Panc1 (cell line): Measurements from ENCODE around the gene PRICKLE3. TPM values are rescaled to one million over a fixed set of nuclear protein-coding genes. Genes with fewer than 3 reads are reported as not detected.

Experiments
- ATAC-seq: fragments of 200-7000 bp; cut with Tn5 transposase; 2 replicates; pipeline ENCODE4 v1.9.1; 2020; ENCODE audit warnings: mild to moderate bottlenecking, moderate library complexity
- BruUV-seq: library from RNA; stranded (reverse); fragments of 400-500 nt; replicated peaks from 2 replicates; lab custom pipeline; 2021; lab: Mats Ljungman, UMichigan
- CTCF ChIA-PET: fragments of 300-600 bp; sonication (Branson Sonifier 250); formaldehyde crosslinking; loops from one replicate; lab custom pipeline; 2022; ENCODE audit warnings: antibody characterized with exemption; lab: Charles Lee
- POLR2A ChIA-PET: fragments of 300-600 bp; sonication (Branson Sonifier 250); formaldehyde crosslinking; loops from one replicate; lab custom pipeline; 2022; ENCODE audit warnings: antibody characterized with exemption; lab: Charles Lee
- DNase-seq: peaks from one replicate; pipeline ENCODE4 v3.0.0-alpha.2; 2010; ENCODE audit warnings: low read depth, low spot score
- H3K27ac ChIP-seq: 2 replicates; pipeline ENCODE4 v1.5.1; 2011; ENCODE audit warnings: mild to moderate bottlenecking, low read length, inconsistent platforms
- H3K27me3 ChIP-seq: fragments of 200-500 bp; sonication (Bioruptor generic); 2 replicates; pipeline ENCODE4 v1.6.0; 2014; ENCODE audit warnings: low read length, inconsistent platforms; ENCODE audit not compliant: control insufficient read depth, insufficient read depth
- H3K36me3 ChIP-seq: fragments of 200-500 bp; sonication (Bioruptor generic); 2 replicates; pipeline ENCODE4 v1.5.1; 2014; ENCODE audit warnings: inconsistent platforms, mild to moderate bottlenecking, low read length, moderate library complexity; ENCODE audit not compliant: control insufficient read depth, insufficient read depth
- H3K4me1 ChIP-seq: 2 replicates; pipeline ENCODE4 v1.5.1; 2011; ENCODE audit warnings: inconsistent platforms, mild to moderate bottlenecking, low read length, moderate library complexity; ENCODE audit not compliant: control insufficient read depth, insufficient read depth
- H3K4me3 ChIP-seq, 2 experiments: 2 replicates each; pipeline ENCODE4 v1.5.1; 2011 to 2012; ENCODE audit warnings: low read depth in 2 of 2, low read length in 2 of 2, mild to moderate bottlenecking in 2 of 2, inconsistent platforms in 1 of 2, moderate library complexity in 1 of 2
- H3K9me3 ChIP-seq: fragments of 200-500 bp; sonication (Bioruptor generic); 2 replicates; pipeline ENCODE4 v1.5.1; 2014; ENCODE audit warnings: low read depth, mild to moderate bottlenecking, inconsistent platforms, low read length, moderate library complexity; ENCODE audit not compliant: control insufficient read depth, insufficient read depth
- POLR2AphosphoS5 ChIP-seq: IDR thresholded peaks from 2 replicates; pipeline ENCODE4 v1.6.1; 2012; ENCODE audit warnings: mild to moderate bottlenecking, low read depth, low read length, moderate library complexity
- SIN3A ChIP-seq: IDR thresholded peaks from 2 replicates; pipeline ENCODE4 v1.6.1; 2012; ENCODE audit warnings: low read depth, mild to moderate bottlenecking, low read length, moderate library complexity, borderline replicate concordance; ENCODE audit not compliant: insufficient read depth
- TCF7L2 ChIP-seq: IDR thresholded peaks from 2 replicates; pipeline ENCODE4 v1.6.1; 2011; ENCODE audit warnings: mild to moderate bottlenecking, low read depth, low read length, inconsistent platforms
- in situ Hi-C: cut with HindIII; loops from 2 replicates; pipeline ENCODE4 v1.10.0; 2016; ENCODE audit warnings: low sequenced_read_pairs, low pct_unique_long_range_greater_than_20kb
- intact Hi-C: fragments of 100-400 bp; cut with micrococcal nuclease; formaldehyde crosslinking; loops from one replicate; pipeline ENCODE4 v1.10.0; 2022; ENCODE audit not compliant: unreplicated experiment
- total RNA-seq: library from RNA; stranded (reverse); gene quantifications from one replicate; pipeline ENCODE4 v1.2.1, GENCODE V29; 2021; ENCODE audit not compliant: unreplicated experiment
- TF ChIP-seq, protein P1 (sequence below), 2 experiments: IDR thresholded peaks; 2 replicates each; pipeline ENCODE4 v1.6.1; 2011 to 2012; ENCODE audit warnings: low read depth in 2 of 2, control low read depth in 1 of 2, low read length in 1 of 2, mild to moderate bottlenecking in 1 of 2, moderate library complexity in 1 of 2; ENCODE audit not compliant: insufficient read depth in 1 of 2
- TF ChIP-seq, protein P2 (sequence below): fragments of 450-650 bp; IDR thresholded peaks from 2 replicates; pipeline ENCODE4 v1.5.1; 2017; ENCODE audit warnings: mild to moderate bottlenecking

Gene PRICKLE3
- total RNA-seq, 1 experiment from 2014 or later, result 40.1 TPM

DNA sequence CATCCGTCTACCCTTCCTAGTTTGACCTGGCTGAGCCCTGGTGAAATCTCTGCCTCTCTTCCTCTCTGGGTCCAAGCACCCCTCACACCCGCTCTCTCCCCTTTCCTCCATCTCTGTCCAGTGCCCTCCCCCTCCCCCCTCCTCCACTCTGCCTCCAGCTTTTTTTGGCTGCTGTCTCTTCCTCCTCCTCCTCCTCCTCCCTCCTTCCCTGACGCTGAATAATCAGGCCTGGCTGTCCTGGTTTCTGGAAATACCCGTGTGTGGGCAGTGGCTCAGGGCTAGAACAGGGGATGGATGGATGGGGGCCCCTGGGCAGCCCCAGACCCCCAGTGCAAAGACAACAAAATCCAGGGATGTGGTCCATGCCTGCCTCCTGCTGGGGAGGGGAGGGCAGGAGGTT lies 18.5 kb upstream of the PRICKLE3 start:
- intact Hi-C loops, result no loop called here
- CTCF ChIA-PET, result no interaction called here

DNA sequence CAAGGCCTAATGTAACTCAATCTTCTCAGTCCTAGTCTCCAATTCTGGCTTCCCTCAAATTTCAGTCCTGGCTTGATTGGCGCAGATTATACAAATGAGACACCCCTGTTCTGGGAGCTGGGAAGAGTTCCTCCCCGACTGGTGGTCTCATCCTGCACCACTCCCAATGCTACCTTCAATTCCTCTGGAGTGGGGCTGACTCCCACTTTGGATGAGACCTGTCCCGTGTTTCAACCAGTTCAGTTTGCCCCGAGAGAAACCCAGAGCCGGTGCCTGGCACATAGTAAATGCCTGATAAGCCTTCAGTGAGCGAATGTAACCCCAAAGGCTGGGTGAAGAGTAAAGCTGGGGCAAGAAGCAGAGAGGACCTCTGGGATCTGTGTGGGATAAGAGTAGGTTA lies 17.8 kb upstream of the PRICKLE3 start:
- DNase-seq (no peak), ATAC-seq (no peak)
- Histone ChIP-seq H3K4me3 (no peak overlapping the region), H3K27ac (no peak overlapping the region), H3K4me1 (peaks cover 3% of the 10 kb centered on the region; the same call in 1 of the 2 replicates), H3K36me3 (no peaks in the 10 kb centered on the region), H3K27me3 (no peaks in the 10 kb centered on the region), H3K9me3 (no peaks in the 10 kb centered on the region)
- in situ Hi-C loops (no loop called here), intact Hi-C loops (no loop called here)
- ChIA-PET POLR2A (no interaction called here), CTCF (no interaction called here)
- BruUV-seq, result no TSS peak
- TF ChIP-seq SIN3A (no peak), TCF7L2 (no peak), POLR2AphosphoS5 (no peak)
- TF ChIP-seq, protein P1, sequence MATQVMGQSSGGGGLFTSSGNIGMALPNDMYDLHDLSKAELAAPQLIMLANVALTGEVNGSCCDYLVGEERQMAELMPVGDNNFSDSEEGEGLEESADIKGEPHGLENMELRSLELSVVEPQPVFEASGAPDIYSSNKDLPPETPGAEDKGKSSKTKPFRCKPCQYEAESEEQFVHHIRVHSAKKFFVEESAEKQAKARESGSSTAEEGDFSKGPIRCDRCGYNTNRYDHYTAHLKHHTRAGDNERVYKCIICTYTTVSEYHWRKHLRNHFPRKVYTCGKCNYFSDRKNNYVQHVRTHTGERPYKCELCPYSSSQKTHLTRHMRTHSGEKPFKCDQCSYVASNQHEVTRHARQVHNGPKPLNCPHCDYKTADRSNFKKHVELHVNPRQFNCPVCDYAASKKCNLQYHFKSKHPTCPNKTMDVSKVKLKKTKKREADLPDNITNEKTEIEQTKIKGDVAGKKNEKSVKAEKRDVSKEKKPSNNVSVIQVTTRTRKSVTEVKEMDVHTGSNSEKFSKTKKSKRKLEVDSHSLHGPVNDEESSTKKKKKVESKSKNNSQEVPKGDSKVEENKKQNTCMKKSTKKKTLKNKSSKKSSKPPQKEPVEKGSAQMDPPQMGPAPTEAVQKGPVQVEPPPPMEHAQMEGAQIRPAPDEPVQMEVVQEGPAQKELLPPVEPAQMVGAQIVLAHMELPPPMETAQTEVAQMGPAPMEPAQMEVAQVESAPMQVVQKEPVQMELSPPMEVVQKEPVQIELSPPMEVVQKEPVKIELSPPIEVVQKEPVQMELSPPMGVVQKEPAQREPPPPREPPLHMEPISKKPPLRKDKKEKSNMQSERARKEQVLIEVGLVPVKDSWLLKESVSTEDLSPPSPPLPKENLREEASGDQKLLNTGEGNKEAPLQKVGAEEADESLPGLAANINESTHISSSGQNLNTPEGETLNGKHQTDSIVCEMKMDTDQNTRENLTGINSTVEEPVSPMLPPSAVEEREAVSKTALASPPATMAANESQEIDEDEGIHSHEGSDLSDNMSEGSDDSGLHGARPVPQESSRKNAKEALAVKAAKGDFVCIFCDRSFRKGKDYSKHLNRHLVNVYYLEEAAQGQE (IDR thresholded peaks at IDR 0.05; ENCODE audit: insufficient read depth in 1 of 2, low read depth in 2 of 2, low read length in 1 of 2), result no peak
- TF ChIP-seq, protein P2, sequence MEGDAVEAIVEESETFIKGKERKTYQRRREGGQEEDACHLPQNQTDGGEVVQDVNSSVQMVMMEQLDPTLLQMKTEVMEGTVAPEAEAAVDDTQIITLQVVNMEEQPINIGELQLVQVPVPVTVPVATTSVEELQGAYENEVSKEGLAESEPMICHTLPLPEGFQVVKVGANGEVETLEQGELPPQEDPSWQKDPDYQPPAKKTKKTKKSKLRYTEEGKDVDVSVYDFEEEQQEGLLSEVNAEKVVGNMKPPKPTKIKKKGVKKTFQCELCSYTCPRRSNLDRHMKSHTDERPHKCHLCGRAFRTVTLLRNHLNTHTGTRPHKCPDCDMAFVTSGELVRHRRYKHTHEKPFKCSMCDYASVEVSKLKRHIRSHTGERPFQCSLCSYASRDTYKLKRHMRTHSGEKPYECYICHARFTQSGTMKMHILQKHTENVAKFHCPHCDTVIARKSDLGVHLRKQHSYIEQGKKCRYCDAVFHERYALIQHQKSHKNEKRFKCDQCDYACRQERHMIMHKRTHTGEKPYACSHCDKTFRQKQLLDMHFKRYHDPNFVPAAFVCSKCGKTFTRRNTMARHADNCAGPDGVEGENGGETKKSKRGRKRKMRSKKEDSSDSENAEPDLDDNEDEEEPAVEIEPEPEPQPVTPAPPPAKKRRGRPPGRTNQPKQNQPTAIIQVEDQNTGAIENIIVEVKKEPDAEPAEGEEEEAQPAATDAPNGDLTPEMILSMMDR, result no peak

More for the DNA sequence above, 18.5 kb upstream of the PRICKLE3 start:
- H3K4me3 ChIP-seq, result no peak overlapping the region
- TF ChIP-seq, protein P1 (IDR thresholded peaks at IDR 0.05; ENCODE audit: insufficient read depth in 1 of 2, low read depth in 2 of 2, low read length in 1 of 2), result no peak
- TF ChIP-seq, protein P2, result no peak
- H3K27me3 ChIP-seq, result no peaks in the 10 kb centered on the region
- DNase-seq (no peak), ATAC-seq (no peak)
- H3K4me1 ChIP-seq, result no peaks in the 10 kb centered on the region
- BruUV-seq, result no TSS peak
- in situ Hi-C loops, result no loop called here
- no peaks in the 10 kb centered on the region for H3K36me3 ChIP-seq
- POLR2A ChIA-PET, result no interaction called here
- no peaks in the 10 kb centered on the region for H3K9me3 ChIP-seq
- H3K27ac ChIP-seq, result no peak overlapping the region
